Subcutaneous adipose tissue (tissue), 4 donors: ENCODE results near the gene SERGEF. TPM values are rescaled to one million over a fixed set of nuclear protein-coding genes. Genes with fewer than 3 reads are reported as not detected.

ENCODE experiments used
- total RNA-seq, 4 donors: library from RNA; depleted of rRNA; stranded (reverse); fragments of >200 nt; gene quantifications; one replicate each; pipeline ENCODE4 v1.1.0, GENCODE V29; 2016
- TF ChIP-seq, protein P1 (sequence below): fragments of 450-650 bp; IDR thresholded peaks from one replicate; pipeline ENCODE4 v1.5.1; 2016; ENCODE audit warnings: low read depth, mild to moderate bottlenecking, control low read depth, antibody characterized with exemption, moderate library complexity

The SERGEF gene
- total RNA-seq, 4 donors from 2014 or later = 22.2 to 27.9 (median 26.1) TPM

DNA sequence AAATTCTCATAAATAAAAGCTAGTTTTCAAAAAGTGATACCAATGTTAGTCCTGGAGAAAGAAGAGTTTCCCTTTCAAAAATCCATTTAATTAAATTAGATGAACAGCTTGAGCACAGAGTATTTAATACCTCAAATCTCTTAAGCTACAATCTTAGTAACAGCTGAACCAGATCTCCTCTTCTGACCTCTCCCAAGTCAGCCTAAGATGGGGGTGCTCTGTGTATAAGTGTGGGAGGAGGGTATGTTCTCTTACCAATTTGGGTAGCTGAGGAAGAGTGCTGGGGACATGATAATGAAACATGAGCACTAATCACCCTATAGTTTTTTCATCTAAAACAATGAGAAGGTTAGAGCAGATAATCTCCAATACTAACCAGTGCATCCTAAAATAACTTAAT is 23.6 kb upstream of the SERGEF start:
- TF ChIP-seq, protein P1, sequence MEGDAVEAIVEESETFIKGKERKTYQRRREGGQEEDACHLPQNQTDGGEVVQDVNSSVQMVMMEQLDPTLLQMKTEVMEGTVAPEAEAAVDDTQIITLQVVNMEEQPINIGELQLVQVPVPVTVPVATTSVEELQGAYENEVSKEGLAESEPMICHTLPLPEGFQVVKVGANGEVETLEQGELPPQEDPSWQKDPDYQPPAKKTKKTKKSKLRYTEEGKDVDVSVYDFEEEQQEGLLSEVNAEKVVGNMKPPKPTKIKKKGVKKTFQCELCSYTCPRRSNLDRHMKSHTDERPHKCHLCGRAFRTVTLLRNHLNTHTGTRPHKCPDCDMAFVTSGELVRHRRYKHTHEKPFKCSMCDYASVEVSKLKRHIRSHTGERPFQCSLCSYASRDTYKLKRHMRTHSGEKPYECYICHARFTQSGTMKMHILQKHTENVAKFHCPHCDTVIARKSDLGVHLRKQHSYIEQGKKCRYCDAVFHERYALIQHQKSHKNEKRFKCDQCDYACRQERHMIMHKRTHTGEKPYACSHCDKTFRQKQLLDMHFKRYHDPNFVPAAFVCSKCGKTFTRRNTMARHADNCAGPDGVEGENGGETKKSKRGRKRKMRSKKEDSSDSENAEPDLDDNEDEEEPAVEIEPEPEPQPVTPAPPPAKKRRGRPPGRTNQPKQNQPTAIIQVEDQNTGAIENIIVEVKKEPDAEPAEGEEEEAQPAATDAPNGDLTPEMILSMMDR = no peak

DNA sequence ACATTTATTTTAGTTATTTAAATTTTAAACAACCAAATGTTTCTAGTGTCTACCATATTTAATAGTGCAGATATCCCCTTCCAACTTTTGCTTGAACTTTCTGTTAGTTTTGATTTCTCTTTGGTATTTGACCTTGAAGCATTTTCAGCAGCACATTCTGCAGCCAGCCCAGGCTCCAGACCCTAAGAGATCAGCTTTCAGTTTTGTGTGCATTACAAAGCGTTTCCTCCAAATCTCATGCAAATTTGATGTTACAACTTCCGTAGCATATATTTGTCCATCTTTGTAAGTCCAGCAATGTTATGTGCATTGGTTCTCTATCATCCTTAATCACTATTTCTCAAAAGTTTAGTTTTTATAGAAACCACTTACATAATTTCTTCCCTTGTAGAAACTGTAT is 14.6 kb upstream of the SERGEF start:
- TF ChIP-seq, protein P1 = no peak

DNA sequence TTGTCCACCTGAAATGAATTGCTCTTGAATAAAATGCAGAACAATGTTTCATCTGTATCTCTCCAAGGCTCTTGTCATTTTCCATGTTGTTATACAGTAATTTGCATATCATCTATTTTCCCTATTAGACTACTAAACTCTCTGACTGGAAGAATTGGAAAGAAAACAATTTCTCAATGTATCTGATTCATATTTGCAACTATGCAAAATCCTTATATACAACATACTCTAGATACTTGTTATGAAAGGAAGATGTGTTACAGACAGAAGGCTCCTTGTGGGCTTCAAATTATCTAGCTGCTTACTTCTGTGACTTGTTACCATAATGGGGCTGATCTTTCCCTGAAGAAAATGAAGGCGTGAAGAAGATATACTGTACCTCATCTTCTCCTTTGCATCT is 9.6 kb upstream of the SERGEF start:
- TF ChIP-seq, protein P1 = no peak

- TF ChIP-seq, protein P1 = no peak
Observed at GRCh38 chr11:18019650-18020049, 6.8 kb upstream of the SERGEF start.

- TF ChIP-seq, protein P1 = no peak
Observed at GRCh38 chr11:18016789-18017188, 3.9 kb upstream of the SERGEF start.

- TF ChIP-seq, protein P1 = no peak
Observed at GRCh38 chr11:18014876-18015275, 2.0 kb upstream of the SERGEF start.

- TF ChIP-seq, protein P1 = no peak
Observed at GRCh38 chr11:18013790-18014507, 1.1 kb upstream of the SERGEF start.
